PFSK-1 (cell line): ENCODE measurements around the gene ALG8.

ENCODE experiments used
- FOXP2 ChIP-seq: optimal IDR thresholded peaks from 2 replicates; pipeline ENCODE3; 2011; ENCODE audit warnings: borderline replicate concordance, control low read depth, inconsistent platforms; ENCODE audit not compliant: insufficient read depth; ENCODE audit errors: extremely low read length, extremely low read depth
- POLR2AphosphoS5 ChIP-seq: IDR thresholded peaks from 2 replicates; pipeline ENCODE4 v1.6.1; 2012; ENCODE audit warnings: low read depth, mild to moderate bottlenecking, control low read depth, low read length, moderate library complexity
- REST ChIP-seq, 2 experiments: IDR thresholded peaks; 2 replicates each; pipeline versions ENCODE4 v1.6.1 to v1.8.0; 2011 to 2012; ENCODE audit warnings: low read depth in 2 of 2, low read length in 2 of 2, control low read depth in 1 of 2, inconsistent platforms in 1 of 2, mild to moderate bottlenecking in 1 of 2, moderate library complexity in 1 of 2; ENCODE audit not compliant: insufficient read depth in 1 of 2
- SIN3A ChIP-seq: IDR thresholded peaks from 2 replicates; pipeline ENCODE4 v1.6.1; 2012; ENCODE audit warnings: mild to moderate bottlenecking, low read length, moderate library complexity, borderline replicate concordance; ENCODE audit not compliant: insufficient read depth
- TAF1 ChIP-seq: IDR thresholded peaks from 2 replicates; pipeline ENCODE4 v1.6.1; 2012; ENCODE audit warnings: low read length, control low read depth, borderline replicate concordance; ENCODE audit not compliant: insufficient read depth

GRCh38 chr11:78100676-78101472 lies 38.6 kb downstream of the ALG8 start:
- TF ChIP-seq TAF1 (no peak), POLR2AphosphoS5 (no peak), REST (IDR thresholded peaks at IDR 0.05; ENCODE audit: insufficient read depth in 1 of 2, low read depth in 2 of 2, low read length in 2 of 2) (no peak), SIN3A (no peak), FOXP2 (no peak)
